Mucosa of stomach (tissue), 1 donor: ENCODE measurements around the gene IRGQ.

Source experiments
- H3K27me3 ChIP-seq: one replicate; pipeline ENCODE4 v1.7.0; 2013; ENCODE audit warnings: mild to moderate bottlenecking, low read length; ENCODE audit not compliant: control insufficient read depth, insufficient read depth
- H3K36me3 ChIP-seq: one replicate; pipeline ENCODE4 v1.7.0; 2013; ENCODE audit warnings: low read length; ENCODE audit not compliant: control insufficient read depth, insufficient read depth
- H3K4me1 ChIP-seq: one replicate; pipeline ENCODE4 v1.7.0; 2013; ENCODE audit warnings: mild to moderate bottlenecking, low read length; ENCODE audit not compliant: control insufficient read depth, insufficient read depth
- H3K4me3 ChIP-seq: one replicate; pipeline ENCODE4 v1.7.0; 2013; ENCODE audit warnings: low read length
- H3K9ac ChIP-seq: one replicate; pipeline ENCODE4 v1.7.0; 2013; ENCODE audit warnings: mild to moderate bottlenecking, low read length, moderate library complexity
- H3K9me3 ChIP-seq: one replicate; pipeline ENCODE4 v1.7.0; 2013; ENCODE audit warnings: mild to moderate bottlenecking, low read length, moderate library complexity; ENCODE audit not compliant: control insufficient read depth
- donor health status: Pancreatic carcinoma.

Gene IRGQ

DNA sequence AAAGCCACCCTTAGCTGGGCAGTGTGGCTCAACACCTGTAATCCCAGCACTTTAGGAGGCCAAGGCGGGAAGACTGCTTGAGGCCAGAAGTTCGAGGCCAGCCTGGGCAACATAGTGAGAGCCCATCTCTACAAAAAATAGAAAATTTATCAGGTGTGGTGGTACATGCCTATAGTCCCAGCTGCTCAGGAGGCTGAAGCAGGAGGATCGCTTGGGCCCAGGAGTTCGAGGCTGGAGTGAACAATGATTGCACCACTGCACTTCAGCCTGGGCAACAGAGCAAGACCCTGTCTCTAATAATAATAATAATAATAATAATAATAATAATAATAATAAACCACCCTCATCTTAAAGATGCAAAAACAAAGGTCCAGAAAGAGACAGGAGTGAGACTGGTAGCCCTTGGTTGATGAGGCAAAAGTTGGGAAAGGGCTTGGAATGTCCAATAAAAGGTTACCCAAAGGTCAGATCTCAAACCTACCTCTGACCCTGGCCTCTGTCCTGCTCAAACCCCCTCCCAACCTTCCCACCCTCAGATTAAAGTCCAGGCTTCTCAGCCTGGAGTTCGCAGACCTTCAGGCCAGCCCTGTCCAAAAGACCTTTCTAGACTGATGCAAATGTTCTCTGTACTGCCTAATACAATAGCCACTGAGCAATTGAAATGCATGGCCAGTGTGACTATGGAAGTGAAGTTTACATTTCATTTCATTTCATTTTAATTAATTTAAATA lies 53.8 kb downstream of the IRGQ start:
- Histone ChIP-seq H3K4me1 (no peaks in the 10 kb centered on the region), H3K9me3 (no peaks in the 10 kb centered on the region), H3K9ac (no peak overlapping the region), H3K36me3 (no peaks in the 10 kb centered on the region), H3K4me3 (no peak overlapping the region), H3K27me3 (no peaks in the 10 kb centered on the region)

DNA sequence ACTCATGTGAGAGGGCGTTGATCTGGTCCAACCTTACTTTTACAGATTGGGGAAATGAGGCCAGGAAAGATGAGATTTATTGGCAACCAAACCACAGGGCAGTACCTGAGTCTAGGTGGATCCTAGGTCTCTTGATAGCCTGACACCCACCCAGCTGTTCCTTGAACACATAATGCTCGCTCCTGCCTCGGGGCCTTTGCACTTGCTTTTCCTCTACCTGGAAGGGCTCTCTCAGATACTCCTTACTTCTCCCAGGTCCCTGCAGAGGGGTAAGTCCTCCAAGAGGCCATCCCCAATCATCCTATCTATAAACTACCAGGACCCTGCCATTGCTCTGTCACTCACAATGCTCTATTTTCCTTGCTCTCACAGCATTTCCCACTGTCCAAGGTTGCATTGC lies 55.6 kb downstream of the IRGQ start:
- no peaks in the 10 kb centered on the region for H3K27me3 ChIP-seq
- no peak overlapping the region for H3K9ac ChIP-seq
- H3K4me1 ChIP-seq, result no peaks in the 10 kb centered on the region
- no peaks in the 10 kb centered on the region for H3K9me3 ChIP-seq
- H3K4me3 ChIP-seq, result no peak overlapping the region
- no peaks in the 10 kb centered on the region for H3K36me3 ChIP-seq

DNA sequence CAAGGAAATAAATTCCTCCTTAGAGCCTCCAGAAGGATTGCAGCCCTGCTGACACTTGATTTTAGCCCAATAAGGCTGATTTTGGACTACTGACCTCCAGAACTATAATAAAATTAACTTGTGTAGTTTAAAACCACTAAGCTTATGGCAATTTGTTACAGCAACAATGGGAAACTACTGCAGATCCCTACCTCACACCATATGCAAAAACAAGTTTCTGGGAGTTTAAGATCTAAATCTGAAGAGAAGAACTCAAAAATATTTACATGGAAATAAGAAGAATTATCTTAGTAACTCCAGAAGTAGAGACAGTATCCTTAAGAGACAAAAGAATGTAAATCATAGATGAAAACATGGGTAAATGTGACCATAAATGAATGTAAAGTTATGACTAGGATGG lies 57.0 kb downstream of the IRGQ start:
- Histone ChIP-seq H3K4me3 (no peak overlapping the region), H3K36me3 (no peaks in the 10 kb centered on the region), H3K9ac (no peak overlapping the region), H3K4me1 (peaks cover 6% of the 10 kb centered on the region), H3K27me3 (no peaks in the 10 kb centered on the region), H3K9me3 (no peaks in the 10 kb centered on the region)

DNA sequence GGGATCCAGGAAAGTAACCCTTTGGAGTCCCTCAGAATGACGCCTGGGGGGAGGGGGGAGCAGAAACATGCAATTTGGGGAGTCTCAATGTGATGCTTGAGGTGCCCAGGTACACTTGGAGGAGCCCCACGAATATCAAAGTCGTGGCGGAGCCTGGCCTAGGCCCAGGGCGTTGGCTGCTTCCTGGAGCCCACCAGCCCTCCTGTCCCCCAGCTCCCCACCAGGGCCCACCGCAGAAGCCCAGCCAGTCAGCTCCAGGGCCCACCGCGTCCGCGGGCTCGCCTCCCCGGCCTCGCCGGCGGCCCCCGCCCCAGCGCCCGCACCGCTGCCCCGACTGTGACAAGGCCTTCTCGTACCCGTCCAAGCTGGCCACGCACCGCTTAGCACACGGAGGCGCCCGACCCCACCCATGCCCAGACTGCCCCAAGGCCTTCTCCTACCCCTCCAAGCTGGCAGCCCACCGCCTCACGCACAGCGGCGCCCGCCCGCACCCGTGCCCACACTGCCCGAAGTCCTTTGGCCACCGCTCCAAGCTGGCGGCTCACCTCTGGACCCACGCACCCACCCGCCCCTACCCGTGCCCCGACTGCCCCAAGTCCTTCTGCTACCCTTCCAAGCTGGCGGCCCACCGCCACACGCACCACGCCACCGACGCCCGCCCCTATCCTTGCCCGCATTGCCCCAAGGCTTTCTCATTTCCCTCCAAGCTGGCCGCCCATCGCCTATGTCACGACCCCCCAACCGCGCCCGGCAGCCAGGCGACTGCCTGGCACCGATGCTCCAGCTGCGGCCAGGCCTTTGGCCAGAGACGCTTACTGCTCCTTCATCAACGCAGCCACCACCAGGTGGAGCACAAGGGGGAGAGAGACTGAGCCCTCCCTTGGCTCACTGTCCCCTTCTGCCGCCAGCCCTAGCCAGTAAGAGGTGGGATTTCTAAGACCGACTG lies 60.8 kb downstream of the IRGQ start:
- no peaks in the 10 kb centered on the region for H3K9me3 ChIP-seq

More for the DNA sequence above, 60.8 kb downstream of the IRGQ start:
- Histone ChIP-seq H3K4me1 (peaks cover 17% of the 10 kb centered on the region), H3K27me3 (no peaks in the 10 kb centered on the region), H3K36me3 (no peaks in the 10 kb centered on the region), H3K4me3 (no peak overlapping the region), H3K9ac (no peak overlapping the region)
